K562 (cell line): ENCODE measurements around the gene RPS28. TPM values are rescaled to one million over a fixed set of nuclear protein-coding genes. Genes with fewer than 3 reads are reported as not detected.

ENCODE experiments used
- ELF4 ChIP-seq: fragments of 450-650 bp; formaldehyde crosslinking; IDR thresholded peaks from 2 replicates; pipeline ENCODE4 v1.4.0; 2022; ENCODE audit warnings: missing genetic modification characterization
- FOXP1 ChIP-seq: sonication (generic); formaldehyde crosslinking; IDR thresholded peaks from 2 replicates; pipeline ENCODE4 v1.8.0; 2022; ENCODE audit warnings: mild to moderate bottlenecking, missing genetic modification reagents
- HDAC6 ChIP-seq: IDR thresholded peaks from 2 replicates; pipeline ENCODE4 v1.6.1; 2012; ENCODE audit warnings: low read depth, mild to moderate bottlenecking, control low read depth, inconsistent platforms, low read length, moderate library complexity
- KAT7 ChIP-seq: sonication (generic); formaldehyde crosslinking; IDR thresholded peaks from 2 replicates; pipeline ENCODE4 v1.8.0; 2022; ENCODE audit warnings: missing genetic modification reagents, mild to moderate bottlenecking, borderline replicate concordance
- NELFE ChIP-seq: IDR thresholded peaks from 2 replicates; pipeline ENCODE4 v1.6.1; 2011; ENCODE audit warnings: mild to moderate bottlenecking; ENCODE audit not compliant: insufficient read depth, insufficient read length
- NFIC ChIP-seq: fragments of 450-650 bp; IDR thresholded peaks from 2 replicates; pipeline ENCODE4 v1.6.1; 2017; ENCODE audit warnings: mild to moderate bottlenecking, inconsistent platforms
- NFIX ChIP-seq: fragments of 250-450 bp; sonication (Bioruptor Pico); IDR thresholded peaks from 2 replicates; pipeline ENCODE4 v1.4.0; 2020; ENCODE audit warnings: low read depth, mild to moderate bottlenecking, moderate library complexity
- PHF8 ChIP-seq: fragments of 200-600 bp; sonication (generic); IDR thresholded peaks from 2 replicates; pipeline ENCODE4 v1.6.1; 2012; ENCODE audit warnings: mixed run types, mild to moderate bottlenecking, inconsistent platforms, low read length, moderate library complexity, borderline replicate concordance
- POLR2A ChIP-seq: fragments of 450-650 bp; conservative IDR thresholded peaks from 2 replicates; pipeline ENCODE4 v1.6.1; 2016
- RUNX1 ChIP-seq: sonication (generic); IDR thresholded peaks from 2 replicates; pipeline ENCODE4 v1.6.1; 2016; ENCODE audit warnings: antibody characterized with exemption, low read depth
- YY1 ChIP-seq, 3 experiments: IDR thresholded peaks; 2 replicates each; pipeline ENCODE4 v1.6.1; 2011; ENCODE audit warnings: low read length in 2 of 3, mild to moderate bottlenecking in 2 of 3, moderate library complexity in 2 of 3, borderline replicate concordance in 1 of 3, control low read depth in 1 of 3, low read depth in 1 of 3; ENCODE audit not compliant: insufficient read depth in 3 of 3, insufficient replicate concordance in 2 of 3, control insufficient read depth in 1 of 3, insufficient read length in 1 of 3; ENCODE audit errors: extremely low read depth in 1 of 3
- ZBTB7A ChIP-seq: IDR thresholded peaks from 2 replicates; pipeline ENCODE4 v1.6.1; 2011; ENCODE audit warnings: low read depth, mild to moderate bottlenecking, low read length, moderate library complexity, borderline replicate concordance; ENCODE audit not compliant: control insufficient read depth
- ZNF583 ChIP-seq: fragments of 250-450 bp; sonication (Bioruptor Pico); IDR thresholded peaks from 2 replicates; pipeline ENCODE4 v1.4.0; 2020
- ZNF707 ChIP-seq: fragments of 250-450 bp; sonication (Bioruptor Pico); conservative IDR thresholded peaks from 2 replicates; pipeline ENCODE4 v1.8.0; 2022; ENCODE audit warnings: inconsistent platforms, mild to moderate bottlenecking, moderate library complexity
- polyA plus RNA-seq, 8 experiments: library from polyadenylated mRNA; depleted of rRNA in 4 of 8; stranded (reverse) in 5 of 8; unstranded in 3 of 8; fragments of >200 nt; fragmentation: Nextera tagmentation in 2 of 8; fragmentation: Illumina TruSeq in 1 of 8; extraction: Ambion mirVana in 2 of 8; extraction: Trizol in 1 of 8; gene quantifications; 2 replicates each; pipeline versions ENCODE4 v1.2.1 to v1.2.3, GENCODE V29; 2011 to 2014; ENCODE audit warnings: inconsistent platforms in 1 of 8, missing spikeins in 1 of 8
- total RNA-seq, 7 experiments: library from RNA; depleted of rRNA in 6 of 7; stranded (reverse); fragments of >200 nt in 6 of 7; fragmentation: Illumina TruSeq in 2 of 7; extraction: Trizol in 2 of 7; gene quantifications; 2 replicates each; pipeline versions ENCODE4 v1.2.1 to v1.2.3, GENCODE V29; 2011 to 2021; ENCODE audit warnings: low replicate concordance in 1 of 7
- TF ChIP-seq, protein P1 (sequence below): fragments of 450-650 bp; formaldehyde crosslinking; IDR thresholded peaks from 2 replicates; pipeline ENCODE4 v1.4.0; 2020; ENCODE audit warnings: mild to moderate bottlenecking, mixed read lengths
- TF ChIP-seq, protein P2 (sequence below), 2 experiments: fragments of 450-650 bp in 1 of 2; sonication (generic) in 1 of 2; formaldehyde crosslinking in 1 of 2; IDR thresholded peaks in 1 of 2; conservative IDR thresholded peaks in 1 of 2; 2 replicates each; pipeline versions ENCODE4 v1.6.1 to v1.8.1; 2016 to 2023; ENCODE audit warnings: mild to moderate bottlenecking in 2 of 2, moderate library complexity in 2 of 2, inconsistent platforms in 1 of 2, missing genetic modification reagents in 1 of 2
- TF ChIP-seq, protein P3 (sequence below): fragments of 450-650 bp; IDR thresholded peaks from 2 replicates; pipeline ENCODE4 v1.6.1; 2017; ENCODE audit warnings: mild to moderate bottlenecking, moderate library complexity

RPS28 gene
- total and polyA plus RNA-seq, 9 of the 15 experiments (the other 6 are each of a cell fraction or from before 2014, with no cell fraction given): 165 to 2,827 (median 1,303) TPM

DNA sequence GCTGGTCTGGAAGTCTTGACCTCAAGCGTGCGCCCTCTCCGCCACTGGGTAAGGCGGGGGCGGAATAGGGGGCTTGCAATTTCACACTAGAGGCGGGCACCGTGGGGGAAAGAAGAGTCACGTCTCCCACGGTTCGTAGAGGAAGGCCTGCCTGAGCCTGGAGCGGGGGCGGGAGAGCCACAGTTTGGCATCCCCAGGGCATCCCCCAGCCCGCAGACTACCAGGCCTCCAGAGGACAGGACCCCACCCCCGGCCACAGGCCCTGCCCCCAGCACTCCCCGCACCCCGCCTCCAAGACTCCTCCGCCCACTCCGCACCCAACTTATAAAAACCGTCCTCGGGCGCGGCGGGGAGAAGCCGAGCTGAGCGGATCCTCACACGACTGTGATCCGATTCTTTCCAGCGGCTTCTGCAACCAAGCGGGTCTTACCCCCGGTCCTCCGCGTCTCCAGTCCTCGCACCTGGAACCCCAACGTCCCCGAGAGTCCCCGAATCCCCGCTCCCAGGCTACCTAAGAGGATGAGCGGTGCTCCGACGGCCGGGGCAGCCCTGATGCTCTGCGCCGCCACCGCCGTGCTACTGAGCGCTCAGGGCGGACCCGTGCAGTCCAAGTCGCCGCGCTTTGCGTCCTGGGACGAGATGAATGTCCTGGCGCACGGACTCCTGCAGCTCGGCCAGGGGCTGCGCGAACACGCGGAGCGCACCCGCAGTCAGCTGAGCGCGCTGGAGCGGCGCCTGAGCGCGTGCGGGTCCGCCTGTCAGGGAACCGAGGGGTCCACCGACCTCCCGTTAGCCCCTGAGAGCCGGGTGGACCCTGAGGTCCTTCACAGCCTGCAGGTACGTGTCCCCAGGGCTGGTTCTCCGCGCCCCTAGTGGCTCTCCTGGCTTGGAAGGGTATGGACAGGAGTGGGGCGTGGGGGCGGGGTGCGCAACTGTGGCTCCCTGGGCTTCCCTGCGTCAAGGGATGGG lies 42.8 kb downstream of the RPS28 start, which contains the start of gene ANGPTL4 (continued):
- 0 out of 2 replicates have a peak, but pooled peaks have one; percentile 36 for TF ChIP-seq FOXP1 (CRISPR knock-in tag)
- TF ChIP-seq ZBTB7A: peak; percentile 9; the same call in 1 of the 2 replicates
- no peak for TF ChIP-seq ZNF707 (CRISPR knock-in tag)
- TF ChIP-seq NELFE: no peak
- TF ChIP-seq, protein P1, sequence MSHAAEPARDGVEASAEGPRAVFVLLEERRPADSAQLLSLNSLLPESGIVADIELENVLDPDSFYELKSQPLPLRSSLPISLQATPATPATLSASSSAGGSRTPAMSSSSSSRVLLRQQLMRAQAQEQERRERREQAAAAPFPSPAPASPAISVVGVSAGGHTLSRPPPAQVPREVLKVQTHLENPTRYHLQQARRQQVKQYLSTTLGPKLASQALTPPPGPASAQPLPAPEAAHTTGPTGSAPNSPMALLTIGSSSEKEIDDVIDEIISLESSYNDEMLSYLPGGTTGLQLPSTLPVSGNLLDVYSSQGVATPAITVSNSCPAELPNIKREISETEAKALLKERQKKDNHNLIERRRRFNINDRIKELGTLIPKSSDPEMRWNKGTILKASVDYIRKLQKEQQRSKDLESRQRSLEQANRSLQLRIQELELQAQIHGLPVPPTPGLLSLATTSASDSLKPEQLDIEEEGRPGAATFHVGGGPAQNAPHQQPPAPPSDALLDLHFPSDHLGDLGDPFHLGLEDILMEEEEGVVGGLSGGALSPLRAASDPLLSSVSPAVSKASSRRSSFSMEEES (CRISPR knock-in tag): no peak
- TF ChIP-seq POLR2A: 0 out of 2 replicates have a peak, but pooled peaks have one; percentile 23
- no peak for TF ChIP-seq ZNF583
- peak; percentile 49; the same call in 1 of the 2 replicates for TF ChIP-seq PHF8
- no peak for TF ChIP-seq ELF4 (CRISPR knock-in tag)
- TF ChIP-seq YY1 (IDR thresholded peaks at IDR 0.05; ENCODE audit: borderline replicate concordance in 1 of 3, control insufficient read depth in 1 of 3, extremely low read depth in 1 of 3, insufficient read depth in 3 of 3, insufficient read length in 1 of 3, insufficient replicate concordance in 2 of 3, low read depth in 1 of 3, low read length in 2 of 3): peak in 2 of 3 experiments; percentile 1 to 6
- TF ChIP-seq NFIX (CRISPR knock-in tag): no peak
- TF ChIP-seq RUNX1: no peak
- TF ChIP-seq, protein P2, sequence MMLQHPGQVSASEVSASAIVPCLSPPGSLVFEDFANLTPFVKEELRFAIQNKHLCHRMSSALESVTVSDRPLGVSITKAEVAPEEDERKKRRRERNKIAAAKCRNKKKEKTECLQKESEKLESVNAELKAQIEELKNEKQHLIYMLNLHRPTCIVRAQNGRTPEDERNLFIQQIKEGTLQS (IDR thresholded peaks at IDR 0.05): no peak
- TF ChIP-seq, protein P2 (CRISPR knock-in tag; conservative IDR thresholded peaks at IDR 0.05): no peak
- peak; percentile 99 for TF ChIP-seq HDAC6
- no peak for TF ChIP-seq KAT7 (CRISPR knock-in tag)
- TF ChIP-seq, protein P3, sequence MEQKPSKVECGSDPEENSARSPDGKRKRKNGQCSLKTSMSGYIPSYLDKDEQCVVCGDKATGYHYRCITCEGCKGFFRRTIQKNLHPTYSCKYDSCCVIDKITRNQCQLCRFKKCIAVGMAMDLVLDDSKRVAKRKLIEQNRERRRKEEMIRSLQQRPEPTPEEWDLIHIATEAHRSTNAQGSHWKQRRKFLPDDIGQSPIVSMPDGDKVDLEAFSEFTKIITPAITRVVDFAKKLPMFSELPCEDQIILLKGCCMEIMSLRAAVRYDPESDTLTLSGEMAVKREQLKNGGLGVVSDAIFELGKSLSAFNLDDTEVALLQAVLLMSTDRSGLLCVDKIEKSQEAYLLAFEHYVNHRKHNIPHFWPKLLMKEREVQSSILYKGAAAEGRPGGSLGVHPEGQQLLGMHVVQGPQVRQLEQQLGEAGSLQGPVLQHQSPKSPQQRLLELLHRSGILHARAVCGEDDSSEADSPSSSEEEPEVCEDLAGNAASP: no peak
- TF ChIP-seq NFIC: peak; percentile 29; the same call in 1 of the 2 replicates
